GM18867 (cell line): ENCODE data around the gene DAB2IP.
"Not testable (repeated sequence)": the region's sequence is repeated elsewhere in the genome, so short reads cannot be mapped to it uniquely, and the experiment has no call there.

Experiments used
- ATAC-seq: cut with Tn5 transposase; IDR thresholded peaks from one replicate; pipeline ENCODE4 v1.9.1; 2021; ENCODE audit warnings: mild to moderate bottlenecking, moderate library complexity; ENCODE audit not compliant: unreplicated experiment

DAB2IP gene

DNA sequence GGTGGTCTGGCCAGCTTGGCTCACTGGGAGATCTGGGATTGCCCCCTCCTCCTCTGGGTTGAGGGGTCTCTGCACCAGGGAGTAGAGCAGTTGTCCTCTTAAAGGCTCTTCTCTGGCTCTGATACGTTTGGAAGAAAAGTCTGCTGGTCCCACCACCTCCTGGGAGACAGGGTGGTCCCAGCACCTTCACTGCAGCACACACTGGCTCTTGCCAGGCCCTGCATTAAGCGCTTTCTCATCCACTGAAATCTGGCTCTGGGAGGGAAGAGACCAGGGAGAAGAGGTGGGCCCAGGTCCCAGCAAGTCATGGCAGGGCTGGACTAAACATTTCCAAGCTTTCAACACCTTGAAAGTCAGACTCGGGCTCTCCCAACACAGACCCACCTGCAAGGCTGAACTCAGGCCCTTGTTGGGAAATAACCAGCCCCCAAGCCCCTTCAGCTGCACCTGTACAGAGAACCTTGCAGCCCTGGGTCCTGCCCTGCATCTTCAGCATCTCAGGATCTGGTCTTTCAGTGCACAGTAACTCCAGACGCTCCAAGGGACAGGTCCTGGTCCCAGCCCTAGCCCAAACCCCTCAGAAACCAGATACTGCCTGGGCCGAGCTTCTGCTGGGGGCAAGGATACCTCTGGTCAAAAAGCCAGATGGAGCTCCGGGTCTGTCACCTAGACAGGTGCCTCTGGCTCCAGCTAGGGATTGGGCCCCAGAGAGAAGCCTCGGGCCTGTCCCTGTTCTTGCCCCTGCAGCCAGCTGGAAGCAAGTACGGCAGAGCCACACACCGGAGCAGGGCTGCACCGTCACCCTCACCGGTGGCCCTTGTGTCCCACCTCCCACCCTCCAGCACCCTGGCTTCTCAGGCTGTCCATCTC lies 134.5 kb downstream of the DAB2IP start:
- ATAC-seq = no peak

DNA sequence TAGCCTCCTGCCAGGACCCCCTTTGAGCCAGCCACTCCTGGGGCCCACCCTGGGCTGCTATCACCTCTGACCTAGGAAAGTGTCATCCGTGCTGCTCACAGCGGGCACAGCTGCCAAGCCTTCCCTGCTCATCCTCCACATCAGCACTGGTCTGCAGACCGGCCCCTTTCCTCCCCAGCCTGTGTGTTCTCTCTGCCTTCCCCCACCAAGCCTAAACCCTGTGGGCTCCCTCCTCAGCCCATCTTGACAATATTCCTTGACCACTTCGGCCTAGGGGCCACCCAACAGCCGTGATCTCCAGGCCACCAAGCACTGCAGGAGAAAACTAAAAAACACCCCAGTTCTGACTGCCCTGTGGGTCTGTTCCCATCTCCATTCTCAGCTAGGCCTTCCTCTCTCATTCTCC lies 135.1 kb downstream of the DAB2IP start:
- ATAC-seq = no peak

DNA sequence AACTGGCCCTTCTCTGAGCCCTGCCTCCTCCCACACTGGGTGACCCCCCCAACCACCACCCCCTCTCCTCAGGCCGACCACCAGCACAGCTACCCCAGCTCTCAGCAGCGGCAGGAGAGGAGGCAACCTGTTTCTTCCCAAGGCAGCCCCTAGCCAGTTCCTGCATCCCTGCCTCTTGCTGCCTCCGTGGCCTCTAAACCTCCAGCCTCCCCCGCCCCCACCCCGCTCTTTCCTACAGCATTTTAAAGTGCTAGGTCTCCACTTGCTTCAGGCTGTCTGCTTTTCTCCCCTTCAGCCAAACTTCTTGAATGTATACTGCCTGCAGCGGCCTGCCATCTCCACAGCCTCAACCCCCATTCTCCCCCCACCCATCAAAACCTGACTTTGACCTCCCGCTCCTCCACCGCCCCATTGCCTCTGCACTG lies 135.6 kb downstream of the DAB2IP start:
- no peak for ATAC-seq

DNA sequence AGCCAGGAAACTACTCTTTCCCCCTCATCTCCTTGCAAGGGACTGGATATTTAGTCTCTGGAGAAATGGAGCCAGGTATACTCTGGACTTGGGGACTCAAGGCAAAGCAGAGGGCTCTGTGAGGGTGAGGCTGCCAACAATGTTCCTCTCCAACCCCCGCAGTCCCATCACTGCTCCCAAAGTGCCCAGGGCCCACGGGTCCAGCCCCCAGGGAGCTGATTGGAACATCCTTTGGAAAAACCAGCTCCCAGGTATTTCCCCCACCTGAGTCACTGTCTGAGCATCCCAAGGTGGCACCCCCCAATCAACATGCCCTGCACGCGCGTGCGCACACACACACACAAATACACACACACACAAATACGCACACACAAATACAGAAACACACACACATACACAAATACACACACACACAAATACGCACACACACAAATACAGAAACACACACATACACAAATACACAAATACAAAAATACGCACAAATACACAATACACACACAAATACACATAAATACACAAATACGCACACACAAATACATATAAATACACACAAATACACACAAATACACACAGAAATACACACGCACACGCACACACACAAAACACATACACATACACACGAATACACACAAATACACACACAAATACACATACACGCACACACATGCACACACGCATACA lies 137.4 kb downstream of the DAB2IP start:
- no peak for ATAC-seq

DNA sequence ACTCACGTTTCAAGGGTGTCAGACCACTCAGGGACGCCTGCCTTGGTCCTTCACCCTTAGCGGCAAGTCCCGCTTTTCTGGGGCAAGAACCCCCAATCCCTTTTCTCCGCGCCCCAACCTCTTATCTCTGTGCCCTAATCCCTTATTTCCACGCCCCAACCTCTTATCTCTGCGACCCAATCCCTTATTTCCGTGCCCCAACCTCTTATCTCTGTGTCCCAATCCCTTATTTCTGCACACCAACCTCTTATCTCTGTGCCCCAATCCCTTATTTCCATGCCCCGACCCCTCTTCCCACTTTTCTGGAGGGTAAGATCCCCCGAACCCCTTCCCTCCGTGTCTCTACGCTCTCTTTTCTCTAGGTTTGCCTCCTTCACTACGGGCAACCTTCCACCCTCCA lies 139.4 kb downstream of the DAB2IP start:
- ATAC-seq = no peak

DNA sequence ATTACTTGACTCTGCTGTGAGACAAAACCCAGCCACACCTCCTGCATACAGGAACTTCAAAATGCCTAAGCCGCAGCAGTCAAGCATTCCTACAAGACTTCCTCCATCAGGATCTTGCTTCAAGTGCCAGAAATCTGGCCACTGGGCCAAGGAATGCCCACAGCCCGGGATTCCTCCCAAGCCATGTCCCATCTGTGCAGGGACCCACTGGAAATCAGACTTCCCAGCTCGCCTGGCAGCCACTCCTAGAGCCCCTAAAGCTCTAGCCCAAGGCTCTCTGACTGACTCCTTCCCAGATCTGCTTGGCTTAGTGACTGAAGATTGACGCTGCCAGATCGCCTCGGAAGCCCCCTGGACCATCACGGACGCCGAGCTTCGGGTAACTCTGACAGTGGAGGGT lies 141.0 kb downstream of the DAB2IP start:
- not testable (repeated sequence) for ATAC-seq

DNA sequence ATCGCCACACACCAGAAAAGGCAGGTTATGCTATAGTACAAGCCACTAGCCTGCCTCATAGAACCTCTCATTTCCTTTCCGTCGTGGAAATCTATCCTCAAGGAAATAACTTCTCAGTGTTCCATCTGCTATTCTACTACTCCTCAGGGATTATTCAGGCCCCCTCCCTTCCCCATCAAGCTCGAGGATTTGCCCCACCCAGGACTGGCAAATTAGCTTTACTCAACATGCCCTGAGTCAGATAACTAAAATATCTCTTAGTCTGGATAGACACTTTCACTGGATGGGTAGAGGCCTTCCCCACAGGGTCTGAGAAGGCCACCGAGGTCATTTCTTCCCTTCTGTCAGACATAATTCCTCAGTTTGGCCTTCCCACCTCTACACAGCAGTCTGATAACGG lies 142.9 kb downstream of the DAB2IP start:
- ATAC-seq = not testable (repeated sequence)

DNA sequence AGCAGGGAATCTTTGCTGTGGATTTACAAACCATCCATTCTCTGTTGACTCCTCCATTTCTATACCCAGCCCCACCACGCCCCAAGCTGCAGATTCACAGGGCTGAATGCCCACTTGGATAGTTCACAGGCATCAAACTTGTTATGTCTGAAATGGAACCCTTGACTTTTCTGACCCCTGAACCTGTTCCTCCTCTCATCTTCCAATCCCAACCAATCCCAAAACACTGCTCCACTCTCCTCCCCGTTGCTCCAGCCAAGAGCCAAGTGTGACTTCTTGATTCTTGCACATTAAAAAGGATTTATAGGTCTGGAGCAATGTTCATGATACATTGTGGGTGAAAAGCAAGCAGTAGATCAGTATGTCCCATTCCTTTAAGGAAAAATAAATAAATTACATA lies 145.6 kb downstream of the DAB2IP start:
- ATAC-seq = no peak

DNA sequence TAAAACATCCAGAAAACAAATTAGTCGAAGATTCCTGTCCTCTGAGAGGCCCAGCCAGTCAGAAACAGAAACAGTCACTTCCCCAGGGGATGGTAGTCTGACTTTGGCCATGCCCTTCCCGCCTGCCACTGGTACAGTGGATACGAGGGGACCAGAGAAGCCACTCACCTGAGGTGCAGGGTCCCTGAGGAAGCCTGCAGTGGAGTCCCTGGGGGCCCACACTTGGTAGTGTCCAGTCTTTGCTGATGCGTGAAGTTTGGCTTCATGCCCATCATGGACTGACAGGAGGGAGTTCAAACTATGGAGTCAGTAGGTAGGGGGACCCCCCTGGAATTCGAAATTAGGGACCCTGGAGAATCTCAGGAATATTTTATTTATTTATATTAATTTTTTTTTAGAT lies 147.5 kb downstream of the DAB2IP start:
- ATAC-seq = no peak

DNA sequence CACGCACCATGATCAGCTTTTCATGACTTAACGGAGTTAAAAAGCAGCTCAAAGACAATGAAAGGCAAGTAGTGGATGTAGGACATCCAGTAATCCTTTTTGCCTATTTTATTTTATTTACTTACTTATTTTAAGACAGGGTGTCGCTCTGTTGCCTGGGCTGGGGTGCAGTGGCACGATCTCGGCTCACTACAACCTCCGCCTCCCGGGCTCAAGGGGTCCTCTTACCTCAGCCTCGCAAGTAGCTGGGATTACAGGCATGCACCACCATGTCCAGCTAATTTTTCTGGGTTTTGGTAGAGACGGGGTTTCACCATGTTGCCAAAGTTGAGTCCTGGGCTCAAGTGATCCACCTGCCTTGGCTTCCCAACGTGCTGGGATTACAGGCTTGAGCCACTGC lies 148.9 kb downstream of the DAB2IP start:
- no peak for ATAC-seq

DNA sequence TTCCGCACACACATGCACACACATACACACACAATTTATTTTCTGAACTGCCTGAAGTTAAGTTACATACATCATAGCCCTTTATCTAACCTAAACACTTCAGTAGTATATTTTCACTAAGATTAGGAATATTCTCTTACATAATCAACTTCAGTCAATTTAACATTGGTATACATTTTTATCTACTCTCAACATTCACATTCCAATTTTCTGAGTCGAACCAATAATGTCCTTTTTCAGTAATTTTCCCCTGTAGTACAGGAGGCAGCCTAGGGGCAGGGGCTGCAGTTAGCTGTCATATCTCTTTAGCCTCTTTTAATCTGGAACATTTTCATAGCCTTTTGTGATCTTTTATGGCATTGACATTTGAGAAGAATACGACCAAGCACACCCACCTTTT lies 150.1 kb downstream of the DAB2IP start:
- no peak for ATAC-seq

DNA sequence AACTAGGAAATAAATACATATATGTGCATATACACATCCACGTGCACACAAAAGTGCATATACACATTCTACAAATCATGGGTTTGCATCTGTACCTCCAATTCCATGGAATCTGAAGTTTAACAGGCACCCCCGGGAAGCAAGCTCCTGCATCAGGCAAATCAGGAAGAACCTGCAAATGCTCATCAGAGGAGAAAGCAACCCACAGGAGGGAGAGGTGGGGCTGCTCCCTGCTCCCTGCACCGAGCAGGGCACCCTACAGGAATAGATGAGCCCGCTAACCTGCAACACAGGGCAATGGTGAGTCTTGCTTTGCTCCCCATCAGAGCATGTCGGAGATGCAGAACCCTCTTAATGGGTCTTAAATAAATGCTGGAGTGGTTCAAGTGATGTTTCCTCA lies 151.3 kb downstream of the DAB2IP start:
- ATAC-seq = no peak

DNA sequence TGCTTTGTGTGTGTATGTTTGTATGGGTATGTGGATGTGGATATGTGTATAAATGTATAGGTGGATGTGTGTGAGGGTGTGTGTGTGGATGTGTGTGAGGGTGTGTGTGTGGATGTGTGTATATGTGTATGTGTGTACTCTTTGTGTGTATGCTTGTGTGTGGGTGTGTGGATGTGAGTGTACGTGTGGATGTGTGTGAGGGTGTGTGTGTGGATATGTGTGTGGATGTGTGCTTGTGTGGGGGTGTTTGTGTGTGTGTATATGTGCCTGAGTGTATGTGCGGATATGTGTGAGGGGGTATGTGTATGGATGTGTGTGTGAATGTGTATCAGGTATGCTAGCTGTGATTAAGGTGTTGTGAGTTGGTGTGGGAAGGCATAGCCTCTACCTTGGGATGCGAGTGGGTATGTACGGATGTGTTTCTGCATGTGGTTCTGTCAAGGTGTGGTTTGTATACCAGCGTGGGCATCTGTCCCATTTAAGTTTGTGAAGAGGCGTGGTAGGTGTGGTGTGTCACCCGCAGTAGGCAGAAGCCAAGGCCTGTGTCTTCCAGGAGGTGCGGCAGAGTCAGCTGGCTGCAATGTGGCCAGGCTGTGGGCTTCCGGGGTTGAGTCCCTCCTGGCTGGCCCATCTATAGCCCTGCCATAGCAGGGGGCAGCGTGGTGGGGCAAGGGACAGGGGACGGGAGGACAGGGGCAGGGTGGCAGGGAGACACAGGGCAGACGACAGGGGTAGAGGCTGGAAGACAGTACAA lies 155.8 kb downstream of the DAB2IP start:
- ATAC-seq = no peak

DNA sequence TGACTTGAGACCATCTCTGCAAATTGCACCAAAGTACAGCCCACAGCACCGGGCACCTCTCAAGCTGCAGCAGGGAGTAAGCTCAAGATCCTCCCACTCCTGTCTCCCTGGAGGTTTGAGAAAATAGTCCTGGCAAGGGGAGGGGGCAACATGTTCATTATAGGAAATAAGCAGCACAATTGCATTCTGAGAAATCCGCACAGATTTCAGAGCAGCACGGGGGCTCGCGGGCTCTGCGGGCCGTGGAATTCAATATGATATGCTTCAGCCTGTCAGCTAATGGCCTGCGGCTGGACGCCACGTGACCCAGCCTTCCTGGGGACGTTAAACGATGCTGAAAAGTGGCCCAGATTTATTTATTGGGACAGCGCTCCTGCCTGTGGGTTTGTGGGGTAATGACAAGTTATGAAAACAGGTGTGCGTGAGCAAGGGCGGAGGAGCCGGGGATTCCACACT lies 156.4 kb downstream of the DAB2IP start:
- ATAC-seq = no peak

DNA sequence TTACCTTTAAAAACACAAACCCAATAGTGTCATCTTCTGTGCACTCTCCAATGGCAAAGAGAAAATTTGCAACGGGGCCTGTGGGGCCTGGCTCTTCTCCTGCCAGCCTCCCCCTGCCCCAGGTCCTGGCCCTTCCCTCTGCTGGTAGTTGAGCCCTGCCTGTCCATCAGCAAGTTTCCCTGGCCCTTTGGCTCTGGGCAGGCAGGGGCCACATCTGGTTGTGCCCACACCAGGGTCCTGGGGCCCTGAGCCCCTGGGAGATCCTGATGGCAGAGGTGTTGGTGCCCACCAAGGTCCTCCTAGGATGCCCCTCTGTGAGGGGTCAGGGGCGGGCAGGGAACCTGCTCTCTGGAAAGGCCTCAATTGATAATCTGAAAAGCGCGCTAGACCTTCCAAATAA lies 157.3 kb downstream of the DAB2IP start:
- no peak for ATAC-seq

DNA sequence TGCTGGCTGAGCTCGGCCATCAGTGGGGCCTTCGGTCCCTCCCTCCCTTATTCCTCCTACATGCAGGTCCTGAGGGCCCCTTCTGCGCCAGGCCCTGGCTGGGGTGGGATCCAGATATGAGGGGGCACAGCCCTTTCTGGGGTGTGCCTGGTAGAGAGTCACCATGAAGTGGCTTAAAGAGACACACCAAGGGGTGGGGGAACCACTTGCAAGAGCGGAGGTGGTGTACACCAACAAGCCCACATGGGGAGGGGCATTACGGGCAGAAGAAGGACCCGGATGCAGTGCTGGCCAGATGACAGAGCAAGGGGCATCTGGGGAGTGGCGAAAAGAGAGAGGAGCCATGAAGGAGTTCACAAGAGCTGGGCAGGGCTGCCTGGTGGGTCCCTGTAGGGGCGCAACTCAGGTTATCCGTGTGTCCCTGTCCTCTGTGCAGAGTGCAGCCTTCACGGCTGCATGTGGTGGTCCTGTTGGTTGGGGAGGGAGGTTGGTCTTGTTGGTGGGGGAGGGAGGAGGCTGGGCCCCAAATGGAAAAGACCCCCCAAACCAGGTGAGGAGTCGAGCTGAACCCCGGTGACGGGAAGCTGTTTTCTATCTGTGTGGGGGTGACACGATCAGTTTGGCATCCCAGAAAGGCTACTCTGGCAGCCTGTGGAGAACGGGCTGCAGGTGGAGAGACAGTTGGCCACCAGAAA lies 158.1 kb downstream of the DAB2IP start:
- no peak for ATAC-seq

DNA sequence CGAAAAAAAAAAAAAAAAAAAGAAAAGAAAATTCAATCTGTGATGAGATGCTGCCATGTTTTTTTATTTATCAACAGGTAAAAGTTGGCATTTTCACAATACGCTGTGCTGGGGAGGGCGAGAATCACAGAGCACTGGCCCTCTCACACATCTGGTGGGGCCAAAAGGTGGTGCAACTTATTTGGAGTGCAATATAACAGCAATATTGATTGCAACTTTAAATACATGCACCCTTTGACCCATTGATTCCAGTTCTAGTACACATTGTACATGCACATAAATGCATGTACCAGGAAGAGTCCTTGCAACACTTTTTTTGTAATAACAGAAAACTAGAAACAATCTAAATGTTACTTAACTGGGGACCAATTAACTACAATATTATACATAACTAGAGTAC lies 159.1 kb downstream of the DAB2IP start:
- ATAC-seq = no peak

DNA sequence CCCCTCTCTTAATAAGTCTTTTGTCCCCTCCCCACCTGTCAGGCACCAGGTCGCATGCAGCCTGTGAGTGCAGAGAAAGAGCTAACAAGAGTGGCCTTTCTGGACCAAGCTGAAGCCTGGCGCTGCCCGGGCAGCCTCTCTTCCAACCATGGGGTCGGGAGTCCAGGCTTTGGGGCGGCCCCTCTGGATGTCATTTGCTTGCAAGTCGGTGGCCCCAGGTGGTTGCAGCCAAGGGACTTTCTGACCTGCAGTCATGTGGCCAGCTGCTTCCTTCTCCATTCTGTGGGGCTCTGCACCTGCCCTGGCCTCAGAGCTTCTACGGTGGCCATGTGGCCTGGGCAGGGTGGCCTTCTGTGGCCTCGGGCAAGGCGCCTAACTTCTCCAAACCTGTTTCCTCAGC lies 159.7 kb downstream of the DAB2IP start:
- no peak for ATAC-seq

DNA sequence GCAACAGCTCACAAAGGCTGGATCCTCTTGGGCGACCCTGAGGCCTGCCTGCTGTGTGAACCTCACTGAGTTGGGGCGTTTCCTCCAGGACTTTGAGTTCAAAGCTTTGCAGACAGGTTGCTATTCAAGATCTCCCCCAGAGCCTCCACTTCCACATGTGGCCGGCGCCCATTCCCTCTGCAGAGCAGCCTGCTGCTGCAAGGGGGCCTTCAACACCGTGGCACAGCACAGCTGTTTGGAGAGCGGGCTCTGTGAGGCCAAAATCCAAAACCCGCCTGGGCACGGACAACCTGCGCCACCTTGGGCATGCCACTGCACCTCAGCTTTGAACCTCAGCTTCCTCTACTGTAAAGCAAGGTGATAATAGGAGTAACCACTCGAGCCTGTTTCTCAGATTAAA lies 160.3 kb downstream of the DAB2IP start:
- ATAC-seq = no peak

DNA sequence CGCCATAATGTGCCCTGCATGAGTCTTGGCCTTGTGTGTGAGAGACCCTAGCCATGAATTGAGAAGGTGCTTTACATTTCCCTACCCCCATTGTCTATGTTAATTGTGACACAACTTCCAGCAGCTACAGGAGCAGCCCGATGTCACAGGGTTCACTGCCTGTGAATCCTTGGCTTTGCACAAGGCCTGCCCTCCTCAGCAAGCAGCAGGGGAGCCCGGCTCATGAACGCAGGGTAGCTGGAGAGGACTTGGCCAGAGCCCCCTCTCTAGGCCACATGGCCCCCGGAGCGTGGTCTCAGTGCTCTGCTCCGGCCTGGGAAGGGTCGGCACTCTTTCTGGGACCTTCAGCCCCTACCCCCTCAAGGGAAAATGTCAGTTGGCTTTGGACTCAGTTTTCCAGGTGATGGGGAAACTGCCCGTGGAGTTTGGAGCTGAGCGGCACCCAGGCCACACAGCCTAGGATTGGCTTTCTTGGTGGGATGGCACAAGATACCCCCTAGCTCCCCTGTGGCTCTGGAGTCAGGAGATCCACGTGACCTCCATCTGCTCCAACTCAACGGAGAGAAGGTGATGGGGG lies 160.8 kb downstream of the DAB2IP start:
- ATAC-seq = no peak
